Gastroesophageal sphincter (tissue), 4 donors: ENCODE results near the gene RFX2. TPM values are rescaled to one million over a fixed set of nuclear protein-coding genes. Genes with fewer than 3 reads are reported as not detected.
"Not testable (repeated sequence)": the region's sequence is repeated elsewhere in the genome, so short reads cannot be mapped to it uniquely, and the experiment has no call there.

ENCODE experiments used
- ATAC-seq: fragments of 150-250 bp; one replicate; pipeline ENCODE4 v1.9.1; 2016; ENCODE audit warnings: mild to moderate bottlenecking, moderate library complexity
- H3K27ac ChIP-seq, 4 donors: fragments of 200-600 bp; sonication (generic) in 3 of 4; 1 replicate in 3 of 4; 2 replicates in 1 of 4; pipeline ENCODE4 v1.5.1; 2016 to 2019
- H3K27me3 ChIP-seq: fragments of 200-600 bp; sonication (generic); one replicate; pipeline ENCODE4 v1.5.1; 2019
- H3K36me3 ChIP-seq, 2 donors: fragments of 200-600 bp; sonication (generic); one replicate each; pipeline ENCODE4 v1.5.1; 2019; ENCODE audit warnings: control low read depth in 1 of 2
- H3K4me1 ChIP-seq, 3 donors: fragments of 200-600 bp; sonication (generic); 1 replicate in 2 of 3; 2 replicates in 1 of 3; pipeline ENCODE4 v1.5.1; 2016 to 2019; ENCODE audit warnings: control low read depth in 2 of 3
- H3K4me3 ChIP-seq, 2 donors: fragments of 200-600 bp; sonication (generic); one replicate each; pipeline ENCODE4 v1.5.1; 2019; ENCODE audit warnings: mild to moderate bottlenecking in 1 of 2, moderate library complexity in 1 of 2
- H3K9me3 ChIP-seq, 3 donors: fragments of 200-600 bp; sonication (generic); one replicate each; pipeline ENCODE4 v1.5.1; 2017 to 2019; ENCODE audit warnings: control low read depth in 2 of 3
- CTCF ChIP-seq, 4 experiments: fragments of 200-600 bp in 2 of 4; fragments of 450-650 bp in 2 of 4; sonication (generic) in 1 of 4; IDR thresholded peaks; one replicate each; pipeline ENCODE4 v1.5.1; 2017 to 2019; ENCODE audit warnings: antibody characterized with exemption in 4 of 4, mild to moderate bottlenecking in 2 of 4, moderate library complexity in 2 of 4
- EP300 ChIP-seq: sonication (generic); formaldehyde crosslinking; IDR thresholded peaks from one replicate; pipeline ENCODE4 v1.6.1; 2017; ENCODE audit warnings: antibody characterized with exemption, mild to moderate bottlenecking
- POLR2A ChIP-seq, 2 donors: fragments of 450-650 bp; IDR thresholded peaks; one replicate each; pipeline ENCODE4 v1.6.1; 2017; ENCODE audit warnings: antibody characterized with exemption in 2 of 2, mild to moderate bottlenecking in 2 of 2, moderate library complexity in 1 of 2
- POLR2AphosphoS5 ChIP-seq: sonication (generic); formaldehyde crosslinking; IDR thresholded peaks from one replicate; pipeline ENCODE4 v1.6.1; 2017; ENCODE audit warnings: antibody characterized with exemption
- WGBS, 2 donors: methylation state at CpG; one replicate each; pipeline ENCODE4 v1.1.5; 2018; ENCODE audit warnings: low coverage in 1 of 2; 5-methylcytosine and 5-hydroxymethylcytosine counted together
- total RNA-seq, 4 donors: library from RNA; depleted of rRNA; stranded (reverse); fragments of >200 nt; gene quantifications; one replicate each; pipeline ENCODE4 v1.1.0, GENCODE V29; 2016

RFX2 gene
- total RNA-seq, 4 donors from 2014 or later = 18.7 to 49.1 (median 37.6) TPM

DNA sequence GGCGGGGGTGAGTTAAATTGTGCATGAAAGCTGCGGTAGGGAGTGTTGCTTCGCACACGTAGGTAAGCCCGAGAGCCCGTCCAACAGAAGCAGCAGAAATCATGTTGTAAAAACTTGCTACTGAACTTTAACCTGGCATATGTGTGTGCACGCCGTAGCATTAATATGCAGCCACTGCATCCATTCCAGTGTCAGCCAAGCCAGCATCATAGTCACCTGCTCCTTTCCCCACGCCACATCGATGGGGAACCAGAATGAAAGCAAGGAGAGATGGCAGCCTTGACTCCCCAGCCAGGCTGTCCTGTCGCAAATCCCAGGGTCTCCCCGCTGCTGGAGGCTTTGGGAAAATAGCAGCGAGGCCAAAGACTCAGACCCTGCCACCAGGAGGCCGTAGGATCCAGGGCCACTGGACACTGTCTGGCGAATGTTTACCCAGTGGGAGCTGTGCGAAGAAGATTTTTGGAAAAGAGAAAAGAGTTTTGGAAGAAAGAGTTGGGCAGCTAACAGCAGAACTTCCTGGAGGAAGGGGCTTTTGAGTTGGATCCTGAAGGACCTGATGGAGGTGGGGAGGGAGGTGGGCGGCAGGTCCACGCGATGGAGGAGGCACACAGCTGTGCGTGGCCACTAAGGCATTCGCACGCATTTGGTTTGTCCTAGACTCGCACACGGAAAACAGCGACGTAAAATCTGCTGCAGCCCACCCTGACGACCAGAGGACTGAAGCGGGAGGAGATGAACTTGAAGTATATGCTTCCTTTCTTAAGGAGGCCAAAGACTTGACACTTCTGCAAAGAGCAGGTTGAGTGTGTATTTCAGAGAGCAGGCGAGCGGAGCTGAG, 83.7 kb downstream of the RFX2 start:
- WGBS, 2 donors = 94 to 98% methylated on average over 15 to 27 of the region's 30 CpGs
- no peaks in the 10 kb centered on the region for H3K27me3 ChIP-seq
- H3K9me3 ChIP-seq = no peaks in the 10 kb centered on the region
- no peak for ATAC-seq
- TF ChIP-seq POLR2AphosphoS5 (no peak), POLR2A (IDR thresholded peaks at IDR 0.05) (no peak), CTCF (IDR thresholded peaks at IDR 0.05) (no peak), EP300 (no peak)
- no peak overlapping the region for H3K27ac ChIP-seq
- H3K4me3 ChIP-seq = no peak overlapping the region
- peaks cover 0 to 28% (median 0%) of the 10 kb centered on the region in 3 donors for H3K4me1 ChIP-seq
- peaks cover 0 to 41% of the 10 kb centered on the region in 2 donors for H3K36me3 ChIP-seq

GRCh38 chr19:6024756-6025155, 85.5 kb downstream of the RFX2 start:
- not testable (repeated sequence) for ATAC-seq
- 87 to 89% methylated on average over 22 to 26 of the region's 27 CpGs for WGBS, 2 donors

GRCh38 chr19:6023936-6024335, 86.4 kb downstream of the RFX2 start:
- Histone ChIP-seq H3K4me1 (peaks cover 0 to 26% (median 0%) of the 10 kb centered on the region in 3 donors), H3K27me3 (no peaks in the 10 kb centered on the region), H3K36me3 (peaks cover 0 to 56% of the 10 kb centered on the region in 2 donors), H3K4me3 (no peak overlapping the region), H3K9me3 (no peaks in the 10 kb centered on the region), H3K27ac (peak overlapping the region in 2 of 4 donors; percentile 69 to 75)
- 90% methylated on average over 9 of the region's 12 CpGs; no CpG with 5 or more reads in 1 of the 2 donors for WGBS, 2 donors
- TF ChIP-seq EP300 (no peak), CTCF (IDR thresholded peaks at IDR 0.05) (no peak)
- ATAC-seq = no peak

More at GRCh38 chr19:6024756-6025155, 85.5 kb downstream of the RFX2 start:
- Histone ChIP-seq H3K36me3 (peaks cover 0 to 50% of the 10 kb centered on the region in 2 donors), H3K4me1 (peaks cover 0 to 26% (median 0%) of the 10 kb centered on the region in 3 donors)
- H3K9me3 ChIP-seq, H3K27me3 ChIP-seq, H3K4me3 ChIP-seq, H3K27ac ChIP-seq: not testable (repeated sequence)

DNA sequence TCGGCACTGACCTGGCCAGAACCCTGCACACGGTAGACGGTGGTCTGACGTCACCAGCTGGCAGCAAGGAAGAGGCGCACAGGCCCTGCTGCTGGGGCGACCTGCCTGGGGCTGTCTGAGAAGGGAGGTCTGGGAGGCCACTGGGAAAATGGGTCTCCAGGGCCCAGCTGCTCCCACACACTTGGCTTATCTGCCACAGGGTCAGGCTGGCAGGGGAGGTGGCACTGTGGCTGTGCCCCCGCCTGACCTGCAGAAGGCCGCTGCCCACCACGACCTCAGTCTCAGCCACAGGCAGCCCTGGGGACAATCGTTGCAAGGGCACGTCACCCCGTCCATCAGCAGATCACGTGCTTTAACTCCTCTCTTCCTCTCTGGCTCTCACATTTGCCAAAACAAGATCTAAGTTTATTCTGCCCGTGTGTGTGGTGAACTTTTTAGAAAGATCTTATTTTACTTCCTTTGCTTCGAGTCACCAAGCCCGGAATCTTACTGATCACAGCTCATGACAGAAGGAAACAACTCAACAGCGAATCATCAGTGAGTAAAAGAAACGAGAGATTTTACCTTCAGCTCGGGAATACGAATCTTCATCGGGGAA, 87.1 kb downstream of the RFX2 start:
- Histone ChIP-seq H3K27me3 (no peaks in the 10 kb centered on the region), H3K27ac (peak overlapping the region in 3 of 4 donors; percentile 69 to 75 (median 74)), H3K4me1 (peaks cover 0 to 26% (median 0%) of the 10 kb centered on the region in 3 donors), H3K4me3 (no peak overlapping the region), H3K36me3 (peaks cover 0 to 60% of the 10 kb centered on the region in 2 donors), H3K9me3 (no peaks in the 10 kb centered on the region)
- ATAC-seq = peak; percentile 26
- WGBS, 2 donors = 47 to 60% methylated on average over 12 to 13 of the region's 21 CpGs
- TF ChIP-seq EP300 (no peak), CTCF (IDR thresholded peaks at IDR 0.05) (no peak)

DNA sequence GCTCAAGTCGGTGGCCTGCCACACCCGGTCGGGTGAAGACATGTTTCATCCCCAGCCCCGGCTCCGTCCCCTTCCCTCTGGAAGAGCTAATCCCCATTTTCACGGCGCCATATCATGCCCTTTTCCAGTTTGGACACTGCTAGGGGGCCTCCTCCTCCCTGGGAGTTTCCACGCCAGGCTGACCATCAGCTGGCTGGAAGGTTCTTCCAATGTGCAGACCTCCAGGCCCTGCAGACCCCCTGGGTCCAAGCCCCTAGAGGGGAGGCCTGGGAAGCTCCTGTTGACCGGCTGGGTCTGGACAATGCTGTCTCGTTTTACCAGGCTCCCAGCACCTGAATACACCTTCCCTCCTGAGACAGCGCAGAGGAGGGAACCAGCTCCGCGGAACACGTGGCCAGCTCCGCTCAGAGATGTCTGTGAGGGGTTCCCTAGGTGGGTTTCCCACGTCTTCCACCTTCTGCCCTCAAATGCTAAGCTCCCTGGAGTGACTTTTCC, 87.7 kb downstream of the RFX2 start:
- Histone ChIP-seq H3K27ac (peak overlapping the region in 3 of 4 donors; percentile 69 to 75 (median 74)), H3K4me3 (no peak overlapping the region), H3K36me3 (peaks cover 0 to 57% of the 10 kb centered on the region in 2 donors), H3K27me3 (no peaks in the 10 kb centered on the region), H3K9me3 (no peaks in the 10 kb centered on the region), H3K4me1 (peaks cover 0 to 26% (median 0%) of the 10 kb centered on the region in 3 donors)
- peak; percentile 16 for ATAC-seq
- 67% methylated on average over 8 of the region's 16 CpGs; no CpG with 5 or more reads in 1 of the 2 donors for whole genome bisulfite sequencing, 2 donors
- TF ChIP-seq POLR2AphosphoS5 = no peak
- TF ChIP-seq EP300 = no peak
- TF ChIP-seq POLR2A (IDR thresholded peaks at IDR 0.05) = no peak
- no peak for TF ChIP-seq CTCF (IDR thresholded peaks at IDR 0.05)
